ENCODE measurements around the gene RAD51B.

The RAD51B gene

DNA sequence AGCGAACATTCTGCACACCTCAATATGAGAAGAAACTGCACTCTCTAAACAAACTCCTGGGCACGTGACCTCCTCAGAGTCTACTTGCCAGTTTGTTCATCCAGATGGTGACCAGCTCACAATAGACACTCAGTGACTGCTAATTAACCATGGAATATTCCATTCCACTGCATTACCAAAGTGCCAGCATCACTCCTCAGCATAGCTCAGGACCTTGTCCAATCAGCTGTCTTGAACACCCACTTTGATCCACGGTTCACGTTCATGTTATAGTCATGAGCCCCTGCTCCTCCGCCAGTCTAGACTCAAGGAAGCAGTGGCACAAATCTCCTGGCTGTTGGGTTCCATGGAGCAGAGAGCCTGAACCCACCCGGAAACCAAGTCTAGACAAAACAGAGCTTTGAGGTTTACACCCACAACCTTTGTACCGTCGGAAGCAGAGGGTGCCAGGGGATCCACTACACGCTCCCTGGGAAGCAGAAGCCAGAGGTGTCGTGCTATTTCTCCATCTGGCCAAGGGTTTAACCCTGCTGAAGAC lies 688.0 kb downstream of the RAD51B start:
- no peak for DNase-seq

DNA sequence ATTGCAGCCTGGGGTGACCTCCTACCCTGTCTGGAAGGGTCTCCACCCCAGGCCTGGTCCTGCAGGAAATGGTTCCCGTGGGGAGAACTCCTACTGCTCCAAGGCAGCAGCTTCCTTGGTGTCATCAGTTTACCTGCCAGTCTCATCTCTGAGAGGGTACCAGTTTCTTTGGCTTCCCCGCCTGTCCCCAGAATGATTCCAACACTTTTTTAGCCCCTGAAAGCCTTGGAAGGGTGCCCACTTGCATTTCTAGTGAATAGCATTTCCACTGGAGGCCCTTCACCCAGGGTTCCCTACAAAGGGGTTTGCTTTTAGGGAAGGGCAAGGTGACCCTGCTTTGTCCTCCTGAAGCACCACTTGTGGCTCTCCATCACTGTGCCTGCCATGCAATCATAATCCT lies 689.0 kb downstream of the RAD51B start:
- DNase-seq = no peak

DNA sequence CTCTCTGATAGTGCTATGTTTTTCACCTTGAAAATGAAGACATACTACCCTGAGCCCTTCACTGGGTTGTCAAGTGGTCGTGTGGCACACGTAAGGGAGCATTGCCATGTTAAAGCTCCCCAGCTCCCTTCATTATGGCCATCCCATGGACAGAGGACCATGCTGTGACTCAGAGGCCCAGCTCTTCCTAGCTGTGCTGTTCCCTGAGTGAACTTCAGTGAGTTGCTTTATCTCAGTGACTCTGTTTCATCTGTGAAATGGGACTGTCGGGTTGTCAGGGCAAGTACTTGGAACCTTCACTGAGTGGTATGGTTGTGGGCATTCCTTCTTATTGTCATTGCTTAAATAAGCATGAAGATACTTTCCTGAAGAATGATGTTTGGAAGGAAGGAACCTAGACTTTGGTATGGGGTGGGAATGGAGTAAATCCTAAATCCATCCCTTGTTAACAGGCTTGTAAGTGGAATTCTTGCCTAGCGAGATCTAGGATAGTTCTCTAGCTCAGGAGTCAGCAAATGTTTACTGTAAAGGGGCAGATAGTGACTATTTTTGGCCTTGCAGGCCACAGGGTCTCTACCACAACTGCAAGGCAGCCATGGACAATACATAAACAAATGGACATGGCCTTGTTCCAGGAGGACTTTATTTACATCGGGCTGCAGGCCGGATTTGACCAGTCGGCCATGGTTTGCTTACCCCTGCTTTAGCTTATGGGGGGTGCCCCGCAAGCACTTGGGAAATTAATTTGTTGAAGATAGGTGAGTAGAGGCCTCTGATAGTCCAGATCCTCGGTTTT lies 689.8 kb downstream of the RAD51B start:
- no peak for DNase-seq

DNA sequence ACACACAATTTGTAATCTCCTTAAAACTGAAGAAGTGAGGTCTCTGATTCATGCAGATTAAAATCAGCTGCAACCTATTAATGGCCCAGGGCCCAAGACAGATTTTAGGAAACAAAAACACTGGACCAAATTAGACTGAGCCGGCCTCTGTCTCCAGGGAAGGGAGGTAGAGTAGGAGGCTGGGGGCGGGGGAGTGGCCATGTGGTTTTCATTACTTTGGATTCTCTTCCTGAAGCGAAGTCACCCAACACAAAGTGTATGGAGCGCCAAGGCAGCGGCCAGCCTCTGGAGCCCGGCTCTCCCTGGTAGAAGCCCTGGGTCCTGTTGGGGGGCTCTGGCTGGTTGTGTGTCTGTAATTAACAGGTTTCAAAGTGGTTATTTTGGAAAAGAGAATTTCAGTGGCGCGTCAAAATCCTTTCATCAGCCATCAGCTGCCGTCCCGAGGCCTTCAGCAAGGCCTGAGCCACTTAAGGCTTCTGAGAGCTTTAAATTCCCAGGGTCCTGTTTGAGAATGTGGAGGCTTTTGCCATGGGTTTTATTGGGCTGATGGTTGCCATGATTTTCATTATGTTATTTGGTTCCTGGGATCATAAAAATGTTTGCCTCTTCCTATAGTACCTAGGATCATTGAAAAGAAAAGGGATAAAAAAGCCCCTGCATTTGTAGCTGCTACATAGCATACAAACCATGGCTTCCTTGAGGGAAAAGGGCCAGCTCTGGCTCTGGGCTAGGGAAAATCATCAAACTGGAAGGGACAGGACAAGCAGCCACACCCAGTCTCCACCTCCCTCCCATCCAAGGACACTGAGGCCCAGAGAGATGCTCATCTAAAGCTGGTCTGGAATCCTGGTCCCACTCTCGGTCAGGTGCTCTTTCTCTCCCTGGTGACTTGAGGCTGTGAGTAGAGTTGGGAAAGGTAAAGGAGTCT lies 690.9 kb downstream of the RAD51B start:
- no peak for DNase-seq

DNA sequence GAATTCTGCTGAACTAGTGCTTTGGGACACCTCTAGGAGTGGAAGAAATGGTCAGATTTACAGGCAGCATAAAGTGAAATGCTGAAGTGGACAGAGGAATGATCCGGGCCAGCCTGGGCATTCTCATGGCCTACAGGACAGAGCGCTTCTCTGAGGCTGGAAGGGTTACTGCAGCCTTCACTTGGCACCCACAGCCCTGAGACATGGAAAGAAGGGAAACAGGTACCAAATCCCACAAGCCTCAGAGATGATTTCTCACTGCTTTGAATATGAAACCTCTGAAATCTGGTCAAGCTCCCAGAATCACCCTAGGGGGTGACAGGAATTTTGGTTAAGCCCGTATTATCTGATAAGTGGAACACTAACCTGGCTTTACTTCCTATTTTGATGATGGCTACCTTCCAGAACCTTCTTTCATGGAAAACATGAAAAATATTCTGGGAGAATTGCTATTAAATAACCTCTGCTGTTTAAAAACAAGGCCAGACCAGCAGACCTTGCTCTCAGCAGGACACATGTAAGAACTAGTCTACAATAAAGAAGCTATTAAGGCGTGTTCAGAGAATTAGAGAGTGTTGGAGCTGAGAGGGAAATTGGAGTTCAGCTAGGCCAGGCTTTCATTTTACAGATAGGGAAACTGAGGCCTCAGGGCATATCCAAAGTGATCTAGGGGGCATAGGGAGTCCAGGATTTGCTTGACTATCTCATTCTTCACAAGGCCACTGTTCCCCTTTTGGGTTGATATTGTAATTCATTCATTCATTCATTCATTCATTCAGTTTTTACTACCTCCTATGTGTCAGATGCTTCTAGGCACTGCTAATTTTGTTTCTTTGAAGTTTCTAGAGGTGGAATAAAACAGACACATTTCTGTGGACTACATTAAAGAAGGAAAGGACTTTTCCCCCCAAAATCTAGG lies 691.8 kb downstream of the RAD51B start:
- DNase-seq = no peak

DNA sequence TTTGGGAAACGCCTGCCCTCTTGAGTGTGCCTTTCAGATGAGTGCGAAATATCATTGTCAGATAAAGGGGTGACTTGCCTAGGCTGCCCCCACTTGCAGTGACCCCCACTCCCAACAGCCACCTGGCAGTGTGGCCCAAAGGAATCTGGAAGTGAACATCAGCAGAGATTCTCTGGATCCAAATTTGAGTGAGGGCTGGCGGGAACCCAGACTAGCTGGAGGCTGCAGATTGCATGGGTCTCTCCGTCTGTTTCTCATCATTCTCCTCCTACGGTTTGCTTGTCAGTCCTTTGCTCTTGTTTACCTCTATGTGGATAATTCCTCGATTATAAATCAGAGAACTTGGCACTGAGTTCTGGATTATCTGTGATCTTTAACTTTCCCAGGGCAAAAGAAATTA lies 692.5 kb downstream of the RAD51B start:
- DNase-seq = no peak

DNA sequence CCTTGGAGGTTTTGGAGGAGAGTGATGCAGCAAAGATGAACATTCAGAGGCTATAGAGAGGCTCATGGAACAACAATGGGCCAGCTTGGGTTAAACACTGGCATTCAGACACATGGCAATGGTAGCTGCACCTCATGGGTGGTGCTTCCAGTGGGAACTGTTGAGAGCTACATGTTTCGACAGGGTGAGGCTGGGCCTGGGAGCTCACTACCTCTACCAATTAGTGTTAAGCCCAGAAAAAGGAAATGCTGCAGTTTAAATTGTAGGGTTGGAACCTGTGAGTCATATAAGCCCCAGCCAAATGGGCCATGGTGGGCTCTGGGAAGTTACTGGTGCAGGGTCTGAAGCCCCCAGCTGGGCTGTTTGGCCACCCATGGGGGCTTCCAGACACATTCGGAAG lies 693.6 kb downstream of the RAD51B start:
- DNase-seq = no peak

DNA sequence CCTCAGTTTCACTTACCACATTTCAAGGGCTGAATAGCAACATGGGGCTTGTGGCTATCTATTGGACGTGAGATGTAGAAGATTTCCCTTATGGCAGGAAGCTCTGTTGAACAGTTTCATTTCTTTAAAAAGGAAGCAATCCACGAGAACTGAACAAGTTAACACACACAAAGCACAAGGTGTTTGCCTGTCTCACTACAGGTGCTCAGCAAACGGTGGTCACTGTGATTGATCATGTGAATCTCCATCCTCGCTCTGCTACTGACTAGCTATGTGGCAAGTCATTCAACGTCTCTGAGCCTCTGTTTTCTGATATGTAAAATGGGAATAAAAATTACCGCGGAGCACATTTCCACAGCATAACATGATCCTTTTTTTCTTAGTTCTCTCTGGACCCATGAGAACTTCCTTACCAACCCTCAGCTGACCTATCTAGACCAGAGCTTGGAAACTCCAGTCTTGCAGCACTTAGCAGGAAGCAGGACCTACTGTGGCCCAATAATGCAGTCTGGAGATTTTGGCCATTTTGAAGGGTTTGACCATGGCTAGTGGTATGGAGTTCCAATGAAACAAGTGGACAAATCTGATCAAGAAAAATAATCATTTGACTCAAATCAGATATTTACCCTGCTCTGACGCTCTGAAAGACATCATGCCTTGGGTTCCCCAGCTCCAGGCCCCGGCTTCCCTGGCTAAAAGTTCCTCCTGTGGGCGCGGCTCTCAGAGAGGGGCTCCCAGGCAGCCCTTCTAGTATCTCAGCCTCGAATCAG lies 694.4 kb downstream of the RAD51B start:
- no peak for DNase-seq

DNA sequence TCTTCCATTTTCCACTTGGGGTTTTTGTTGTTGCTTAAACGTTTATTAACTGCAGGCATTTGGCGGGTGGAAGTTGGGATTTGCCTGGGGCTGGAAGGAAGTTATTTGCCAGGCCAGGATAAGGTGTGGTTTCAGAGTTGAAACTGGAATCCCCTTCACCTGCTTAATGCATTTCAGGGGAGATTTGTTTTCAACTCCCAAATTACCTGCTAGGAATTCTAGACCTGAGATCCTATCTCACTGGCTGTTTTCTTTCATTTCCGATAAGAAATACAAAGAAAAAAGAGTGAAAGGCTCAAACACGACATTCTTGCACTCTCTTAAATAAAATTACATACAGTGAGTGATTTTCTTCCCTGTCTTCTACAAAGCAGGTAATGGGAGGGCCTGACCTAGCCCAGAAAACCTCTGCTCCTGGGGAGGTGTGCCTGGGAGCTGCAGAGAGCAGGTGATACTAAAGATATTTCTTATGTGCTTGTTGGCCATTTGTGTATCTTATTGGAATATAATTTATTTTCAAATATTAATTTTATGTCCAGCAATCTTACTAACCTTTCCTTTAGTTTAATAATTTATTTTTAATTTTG lies 695.1 kb downstream of the RAD51B start:
- DNase-seq = no peak

DNA sequence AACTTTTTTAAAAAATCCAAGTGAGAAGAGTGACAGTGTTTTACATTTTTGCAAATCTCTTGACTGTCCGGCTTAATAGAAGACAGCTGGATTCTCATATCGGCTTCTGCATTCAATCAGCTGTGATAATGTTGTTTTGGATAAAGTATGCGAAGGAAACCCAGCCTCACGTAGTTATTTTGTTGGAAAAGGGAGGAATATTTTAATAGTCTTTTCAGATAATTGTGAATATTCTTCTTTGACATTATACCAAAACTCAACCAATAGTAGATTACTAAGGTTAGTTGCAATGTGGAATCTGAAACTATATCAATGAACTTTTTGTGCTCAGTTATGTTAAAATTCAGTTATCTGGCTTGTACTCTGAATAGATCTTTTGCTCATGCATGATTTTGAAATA lies 696.8 kb downstream of the RAD51B start:
- DNase-seq = no peak

DNA sequence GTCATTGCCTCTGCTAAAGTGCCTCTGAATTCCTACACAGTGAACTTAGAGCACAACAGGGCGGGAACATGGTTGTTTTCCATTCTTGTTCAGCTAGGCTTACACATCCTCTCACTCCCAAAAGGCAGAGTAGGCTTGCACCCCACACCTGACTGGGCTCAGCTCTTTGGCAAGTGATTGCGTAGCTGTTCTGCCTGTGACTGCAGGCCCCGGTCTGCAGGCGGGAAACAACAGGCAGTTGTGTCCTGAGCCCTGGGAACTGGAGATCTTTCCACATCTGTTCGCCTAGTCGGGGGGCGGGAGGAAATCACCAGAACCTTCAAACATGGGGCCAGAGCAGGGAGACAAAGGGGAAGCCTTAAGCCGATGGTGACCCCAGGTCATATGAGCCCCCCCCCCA lies 698.6 kb downstream of the RAD51B start:
- no peak for DNase-seq

DNA sequence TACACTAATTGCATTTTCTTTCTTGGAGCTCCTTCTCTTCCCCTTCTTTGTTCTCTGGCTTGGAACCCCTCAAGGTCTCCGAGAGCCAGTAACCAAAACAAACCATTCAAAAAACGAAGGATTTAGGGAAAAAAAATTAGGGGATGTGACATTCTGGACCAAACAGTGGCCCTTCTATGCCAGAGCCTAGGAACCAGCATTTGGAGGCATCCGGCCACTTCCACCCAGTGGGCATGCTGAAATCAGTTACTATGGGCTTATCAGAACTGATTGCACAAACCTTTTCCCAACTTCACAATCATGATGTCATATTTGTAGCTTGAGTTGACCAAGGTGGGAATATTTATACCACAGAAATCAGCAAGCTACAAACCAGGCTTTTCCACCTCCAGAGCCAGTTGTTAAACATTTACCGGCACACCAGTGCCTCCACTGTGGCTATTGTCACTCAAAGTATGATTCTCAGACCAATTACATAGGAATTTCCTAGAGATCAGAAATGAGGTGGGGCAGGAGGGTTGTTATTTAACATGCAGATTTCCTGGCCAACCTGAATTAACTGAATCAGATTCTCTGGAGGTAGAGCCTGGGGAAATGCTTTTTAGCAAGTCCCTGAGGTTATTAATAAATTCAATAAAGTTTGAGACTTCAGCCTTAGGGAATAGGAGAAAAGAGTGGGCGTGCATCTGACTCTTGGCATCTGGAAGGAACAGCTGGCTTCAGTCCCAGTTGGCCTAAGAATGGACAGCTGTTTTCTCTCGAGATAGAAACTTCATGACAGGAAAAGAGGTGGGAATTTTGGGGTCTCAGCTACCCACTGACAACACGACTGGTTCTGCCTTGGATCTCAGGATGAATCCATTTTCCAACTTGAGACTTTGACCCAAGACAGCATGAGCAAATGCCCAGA lies 699.4 kb downstream of the RAD51B start:
- DNase-seq = no peak

DNA sequence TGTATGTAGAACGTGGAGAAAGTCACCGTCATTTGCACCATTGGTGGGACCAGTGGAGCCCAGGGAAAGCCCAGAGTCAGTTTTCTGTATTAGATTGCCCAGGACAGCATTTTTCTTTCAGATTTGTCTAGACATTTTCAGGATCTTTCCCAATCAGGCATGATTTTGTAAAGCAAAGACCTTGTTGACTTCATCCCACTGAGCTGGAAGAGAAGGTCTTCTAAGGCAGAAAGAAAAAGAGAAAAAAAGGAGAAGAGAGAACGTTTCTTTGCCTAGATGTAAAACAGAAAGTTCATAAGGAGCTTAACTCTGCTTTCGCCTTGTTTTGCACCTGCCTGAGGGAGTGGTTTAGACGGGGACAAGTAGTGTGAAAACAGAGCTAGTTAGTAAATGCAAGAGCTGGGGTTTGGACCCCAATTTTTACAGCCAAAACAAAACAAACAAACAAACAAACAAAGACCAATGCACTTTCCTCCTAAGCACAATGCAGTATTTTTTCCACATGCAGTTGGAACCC lies 700.1 kb downstream of the RAD51B start:
- no peak for DNase-seq

DNA sequence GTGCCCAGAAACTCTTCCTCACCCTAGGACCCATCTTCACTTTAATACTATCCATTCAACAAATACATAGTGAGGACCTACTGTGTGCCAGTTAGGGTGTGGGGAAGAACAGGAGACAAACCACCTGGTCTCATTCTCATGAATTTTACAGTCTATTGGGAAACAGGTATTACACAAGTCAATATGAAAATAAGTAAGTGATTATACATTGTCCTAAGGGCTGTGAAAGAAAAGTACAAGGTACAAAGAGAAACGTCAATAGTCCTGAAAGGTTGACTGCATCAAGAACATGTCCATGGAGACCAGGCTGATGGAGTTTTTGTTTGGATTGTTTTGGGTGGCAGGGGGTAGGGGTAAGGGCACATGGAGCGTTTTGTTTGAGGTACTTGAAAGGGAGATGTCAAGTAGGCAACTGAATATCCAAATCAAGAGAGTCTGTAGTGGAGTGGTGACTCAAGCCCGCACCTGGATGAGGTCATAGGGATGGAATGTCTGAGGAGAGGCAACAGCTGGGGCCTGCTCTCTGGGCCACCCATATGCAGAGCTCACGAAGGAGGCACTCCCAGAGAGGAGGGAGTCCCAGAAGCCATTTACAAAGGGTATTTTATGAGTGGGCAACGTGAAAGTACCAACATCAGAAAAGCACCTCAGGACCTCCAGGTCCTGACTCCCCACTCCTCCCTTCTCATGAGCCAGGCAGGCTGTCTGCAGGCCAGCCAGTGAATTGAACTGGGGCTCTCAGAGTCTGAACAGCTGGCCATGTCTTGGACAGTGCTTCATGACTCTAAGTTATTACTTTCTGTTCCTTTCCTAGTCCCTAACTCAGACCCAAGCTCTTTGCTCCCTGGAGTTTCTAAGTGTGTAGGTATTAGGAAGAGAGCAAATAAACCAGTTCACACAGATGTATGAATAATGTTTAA lies 701.3 kb downstream of the RAD51B start:
- DNase-seq = no peak

DNA sequence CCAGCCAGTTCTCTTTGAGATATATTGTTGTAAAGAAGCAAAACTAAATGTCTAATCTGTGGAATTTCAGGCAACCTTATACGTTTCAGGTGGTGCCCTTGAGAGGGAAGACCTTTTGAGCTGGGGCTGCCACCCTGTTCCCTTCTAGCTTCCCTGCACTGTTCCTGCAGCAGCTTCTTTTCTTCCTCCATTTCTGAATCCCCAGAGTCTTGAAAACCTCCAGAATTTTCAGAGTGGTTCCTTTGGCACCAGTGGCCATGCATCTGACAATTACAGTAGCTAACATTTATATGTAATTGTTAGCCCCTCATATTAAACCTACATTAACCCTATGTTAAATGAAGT lies 702.0 kb downstream of the RAD51B start:
- DNase-seq = no peak

DNA sequence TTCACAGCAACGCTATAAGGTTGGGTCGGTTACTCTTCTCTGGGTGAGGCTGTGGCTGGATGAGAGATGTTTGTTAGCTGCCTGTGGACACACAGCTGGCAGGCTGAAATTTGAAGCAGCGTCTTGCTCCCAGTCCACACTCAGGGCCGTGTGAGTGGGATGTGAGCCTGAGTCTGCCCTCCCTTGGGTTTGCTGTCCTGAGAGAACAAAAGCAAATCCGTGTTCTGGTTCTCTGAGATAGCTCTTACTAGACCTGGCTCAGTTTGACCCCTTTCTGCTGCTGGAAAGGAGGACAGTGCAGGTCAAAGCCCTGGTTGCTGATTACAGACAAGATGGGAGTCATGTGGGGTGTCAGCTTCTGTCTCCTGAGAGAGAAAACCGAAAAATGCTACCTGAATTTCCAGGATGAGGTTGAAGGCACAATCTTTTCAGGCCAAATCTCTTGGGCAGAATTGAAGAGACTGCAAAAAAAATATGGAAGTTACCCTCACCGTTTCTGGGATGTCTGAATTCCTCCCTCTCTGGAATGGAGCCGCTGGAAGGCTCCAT lies 702.5 kb downstream of the RAD51B start:
- DNase-seq = no peak

DNA sequence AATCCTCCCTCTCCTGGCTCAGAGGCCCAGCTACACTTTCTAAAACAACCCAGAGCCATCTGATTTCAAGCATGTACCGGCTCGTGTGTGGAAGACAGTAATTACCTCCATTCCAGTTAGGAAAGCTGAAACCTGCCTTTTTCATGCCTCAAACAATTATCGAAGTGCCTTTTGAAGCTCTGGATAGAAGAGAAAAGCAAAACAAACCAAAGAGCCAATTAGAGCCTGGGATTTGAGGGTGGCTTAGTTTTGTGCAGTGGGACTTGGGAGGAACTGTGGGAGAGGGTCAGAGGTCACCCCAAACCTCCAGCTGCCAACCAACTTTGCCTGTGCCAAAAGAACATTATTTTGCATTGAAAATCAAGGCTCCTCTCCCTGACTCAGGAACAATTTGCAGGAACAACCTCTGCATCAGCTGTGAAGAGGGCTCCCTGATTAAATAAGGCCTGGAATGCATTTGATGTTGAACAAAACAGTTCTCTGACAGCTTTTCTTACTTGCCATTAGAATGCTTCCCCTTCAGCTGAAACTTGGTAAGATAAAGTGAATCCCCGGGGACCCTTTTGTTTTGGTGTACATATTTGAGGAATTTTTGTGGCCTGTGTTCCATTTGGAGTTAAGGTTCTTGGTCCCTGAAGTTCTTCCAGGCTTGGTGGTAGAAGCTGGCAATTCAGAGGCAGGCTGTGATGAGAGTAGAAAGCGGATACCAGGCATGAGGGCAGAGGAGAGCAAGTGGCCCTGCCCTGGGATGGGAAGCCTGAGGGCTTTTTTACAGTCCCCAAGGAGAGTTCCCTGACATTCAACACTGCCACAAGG lies 703.1 kb downstream of the RAD51B start:
- no peak for DNase-seq

DNA sequence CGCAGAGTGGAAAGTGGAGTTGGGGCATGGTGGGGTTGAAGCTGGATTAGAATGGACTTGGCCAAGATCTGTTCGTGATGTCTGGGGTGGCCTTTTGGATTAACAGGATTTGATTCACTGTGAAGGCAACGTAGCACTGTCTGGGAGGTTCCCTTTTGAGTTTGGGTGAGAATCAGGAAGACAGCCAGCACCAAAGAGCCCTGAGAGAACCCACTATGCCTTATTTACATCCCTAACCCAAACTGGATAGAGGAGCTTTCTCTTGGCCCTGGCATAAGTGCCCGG lies 703.7 kb downstream of the RAD51B start:
- DNase-seq = no peak

All from NCI-H2081 (cell line).